ENCODE results near the gene MERTK. TPM values are rescaled to one million over a fixed set of nuclear protein-coding genes. Genes with fewer than 3 reads are reported as not detected.

Gene MERTK
- total RNA-seq, 1 donor from 2014 or later: 27.1 TPM

DNA sequence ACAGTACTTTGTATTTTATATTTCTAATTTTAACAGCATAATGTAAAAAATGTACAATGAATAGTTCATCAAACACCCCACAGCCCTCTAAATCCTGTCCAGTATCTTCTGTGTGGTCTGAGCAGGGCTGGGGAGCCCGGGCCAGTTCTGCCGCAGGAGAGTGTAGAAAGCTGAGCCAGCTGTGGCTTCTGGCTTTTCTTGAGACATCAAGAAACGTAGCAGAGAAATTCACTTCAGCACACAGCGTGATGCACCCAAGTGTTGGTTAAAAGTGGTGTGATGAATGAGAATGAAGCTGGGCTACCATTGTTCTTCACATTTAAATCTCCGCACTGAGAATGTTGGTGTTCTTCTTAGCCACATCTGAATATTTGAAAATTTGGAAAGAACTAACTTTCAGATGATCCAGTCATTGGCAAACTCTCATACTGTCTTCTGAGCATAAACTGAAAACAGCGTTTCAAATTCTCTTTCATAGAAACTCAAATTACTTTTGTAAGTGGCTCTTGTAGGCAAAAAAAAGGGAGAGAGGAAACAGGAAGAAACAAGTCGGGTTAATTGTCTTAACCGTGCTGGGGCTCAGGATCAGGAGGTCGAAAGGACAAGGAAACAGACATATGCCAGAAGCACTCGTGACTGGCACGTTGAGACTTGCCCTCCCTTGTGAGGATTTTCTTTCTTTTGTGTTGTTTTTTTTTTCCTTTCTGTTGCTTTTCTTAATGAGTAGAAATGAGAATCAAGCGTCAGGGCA is 133.2 kb downstream of the MERTK start:
- H3K9me3 Mint-ChIP-seq: peaks cover 7% of the 10 kb centered on the region
- peak overlapping the region; percentile 13 for H3K4me3 Mint-ChIP-seq
- DNase-seq (ENCODE audit: low spot score in 2 of 2, unreplicated experiment in 2 of 2): no peak
- TF ChIP-seq, protein P1, sequence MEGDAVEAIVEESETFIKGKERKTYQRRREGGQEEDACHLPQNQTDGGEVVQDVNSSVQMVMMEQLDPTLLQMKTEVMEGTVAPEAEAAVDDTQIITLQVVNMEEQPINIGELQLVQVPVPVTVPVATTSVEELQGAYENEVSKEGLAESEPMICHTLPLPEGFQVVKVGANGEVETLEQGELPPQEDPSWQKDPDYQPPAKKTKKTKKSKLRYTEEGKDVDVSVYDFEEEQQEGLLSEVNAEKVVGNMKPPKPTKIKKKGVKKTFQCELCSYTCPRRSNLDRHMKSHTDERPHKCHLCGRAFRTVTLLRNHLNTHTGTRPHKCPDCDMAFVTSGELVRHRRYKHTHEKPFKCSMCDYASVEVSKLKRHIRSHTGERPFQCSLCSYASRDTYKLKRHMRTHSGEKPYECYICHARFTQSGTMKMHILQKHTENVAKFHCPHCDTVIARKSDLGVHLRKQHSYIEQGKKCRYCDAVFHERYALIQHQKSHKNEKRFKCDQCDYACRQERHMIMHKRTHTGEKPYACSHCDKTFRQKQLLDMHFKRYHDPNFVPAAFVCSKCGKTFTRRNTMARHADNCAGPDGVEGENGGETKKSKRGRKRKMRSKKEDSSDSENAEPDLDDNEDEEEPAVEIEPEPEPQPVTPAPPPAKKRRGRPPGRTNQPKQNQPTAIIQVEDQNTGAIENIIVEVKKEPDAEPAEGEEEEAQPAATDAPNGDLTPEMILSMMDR (IDR thresholded peaks at IDR 0.05; ENCODE audit: unreplicated experiment): no peak
- peak overlapping the region; percentile 91 for H3K27ac Mint-ChIP-seq
- peaks cover 20% of the 10 kb centered on the region for H3K4me1 Mint-ChIP-seq
- H3K27me3 Mint-ChIP-seq (ENCODE audit: low read depth): no peaks in the 10 kb centered on the region
- peaks cover 13% of the 10 kb centered on the region for H3K36me3 Mint-ChIP-seq

DNA sequence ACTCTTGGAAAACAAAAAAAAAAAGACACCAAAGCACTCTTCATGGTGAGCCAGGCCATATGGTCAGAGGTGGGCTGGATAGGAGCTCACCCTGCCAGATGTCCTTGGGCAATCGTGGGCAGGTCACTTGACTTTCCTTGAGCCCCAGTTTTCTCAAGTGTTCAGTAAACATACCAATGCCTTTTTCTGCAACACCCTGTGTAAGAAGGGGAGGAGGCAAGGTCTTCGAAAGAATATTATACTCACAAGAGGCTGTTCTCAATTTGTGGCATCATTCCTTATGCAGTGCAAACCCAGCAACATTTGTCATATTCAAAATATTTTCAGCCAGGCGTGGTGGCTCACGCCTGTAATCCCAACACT is 133.8 kb downstream of the MERTK start:
- no peak for DNase-seq (ENCODE audit: low spot score in 2 of 2, unreplicated experiment in 2 of 2)
- Mint-ChIP-seq H3K27me3 (ENCODE audit: low read depth) (no peaks in the 10 kb centered on the region), H3K9me3 (peaks cover 8% of the 10 kb centered on the region), H3K4me3 (peak overlapping the region; percentile 18), H3K4me1 (peaks cover 20% of the 10 kb centered on the region), H3K27ac (peak overlapping the region; percentile 91), H3K36me3 (peaks cover 15% of the 10 kb centered on the region)
- TF ChIP-seq, protein P1 (IDR thresholded peaks at IDR 0.05; ENCODE audit: unreplicated experiment): no peak

DNA sequence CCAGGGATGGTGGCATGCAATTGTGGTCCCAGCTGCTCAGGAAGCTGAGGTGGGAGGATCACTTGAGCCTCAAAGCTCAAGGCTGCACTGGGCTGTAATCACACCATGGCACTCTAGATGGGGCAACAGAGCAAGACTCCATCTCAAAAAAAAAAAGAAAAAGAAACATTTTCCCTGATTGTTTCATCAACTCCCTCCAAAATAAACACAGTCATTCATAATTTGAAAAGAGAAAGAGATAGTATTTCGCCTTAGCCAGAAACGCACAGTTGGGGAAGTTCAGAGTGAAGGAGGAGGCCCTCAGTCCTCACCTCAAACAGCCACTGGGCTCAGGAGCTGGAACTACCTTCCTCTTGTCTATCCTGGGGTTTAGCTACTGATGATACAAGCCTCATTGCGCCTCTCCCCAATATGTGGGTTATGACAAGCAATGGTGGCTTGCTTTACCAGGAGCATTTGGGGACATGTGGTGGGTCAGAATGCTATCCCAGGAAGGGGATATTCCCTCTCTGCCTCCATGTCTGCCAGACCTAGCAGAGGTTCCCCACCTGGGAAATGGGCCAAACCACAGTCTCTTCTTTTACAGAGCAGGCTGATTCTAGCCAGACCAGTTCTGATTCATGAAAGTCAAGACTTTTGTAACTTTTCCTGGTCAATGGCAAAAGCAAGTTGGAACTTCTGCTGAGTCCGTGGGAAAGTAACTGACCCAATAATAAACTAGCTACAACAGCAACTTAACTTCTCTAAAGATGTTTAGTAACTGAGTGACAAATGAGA is 134.5 kb downstream of the MERTK start:
- Mint-ChIP-seq H3K36me3 (peaks cover 20% of the 10 kb centered on the region), H3K27ac (peak overlapping the region; percentile 91), H3K4me3 (no peak overlapping the region), H3K9me3 (peaks cover 15% of the 10 kb centered on the region), H3K27me3 (ENCODE audit: low read depth) (no peaks in the 10 kb centered on the region), H3K4me1 (peaks cover 20% of the 10 kb centered on the region)
- DNase-seq (ENCODE audit: low spot score in 2 of 2, unreplicated experiment in 2 of 2): no peak
- TF ChIP-seq, protein P1 (IDR thresholded peaks at IDR 0.05; ENCODE audit: unreplicated experiment): no peak

DNA sequence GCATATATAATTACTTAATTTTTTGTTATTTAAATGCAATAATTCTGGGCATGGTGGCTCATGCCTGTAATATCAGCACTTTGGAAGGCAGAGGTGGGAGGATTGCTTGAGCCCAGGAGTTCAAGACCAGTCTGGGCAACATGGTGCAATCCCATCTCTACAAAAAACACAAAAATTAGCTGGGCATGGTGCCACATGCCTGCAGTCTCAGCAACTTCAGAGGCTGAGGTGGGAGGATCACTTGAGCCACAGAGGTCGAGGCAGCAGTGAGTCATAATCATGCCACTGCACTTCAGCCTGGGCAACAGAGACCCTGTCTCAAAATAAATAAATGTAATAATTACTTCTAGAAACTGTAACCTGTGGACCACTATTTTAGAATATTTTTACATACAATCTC is 135.2 kb downstream of the MERTK start:
- peaks cover 24% of the 10 kb centered on the region for H3K36me3 Mint-ChIP-seq
- DNase-seq (ENCODE audit: low spot score in 2 of 2, unreplicated experiment in 2 of 2): no peak
- no peak overlapping the region for H3K27ac Mint-ChIP-seq
- H3K4me1 Mint-ChIP-seq: peaks cover 20% of the 10 kb centered on the region
- TF ChIP-seq, protein P1 (IDR thresholded peaks at IDR 0.05; ENCODE audit: unreplicated experiment): no peak
- no peaks in the 10 kb centered on the region for H3K27me3 Mint-ChIP-seq (ENCODE audit: low read depth)
- H3K4me3 Mint-ChIP-seq: no peak overlapping the region
- peaks cover 20% of the 10 kb centered on the region for H3K9me3 Mint-ChIP-seq

DNA sequence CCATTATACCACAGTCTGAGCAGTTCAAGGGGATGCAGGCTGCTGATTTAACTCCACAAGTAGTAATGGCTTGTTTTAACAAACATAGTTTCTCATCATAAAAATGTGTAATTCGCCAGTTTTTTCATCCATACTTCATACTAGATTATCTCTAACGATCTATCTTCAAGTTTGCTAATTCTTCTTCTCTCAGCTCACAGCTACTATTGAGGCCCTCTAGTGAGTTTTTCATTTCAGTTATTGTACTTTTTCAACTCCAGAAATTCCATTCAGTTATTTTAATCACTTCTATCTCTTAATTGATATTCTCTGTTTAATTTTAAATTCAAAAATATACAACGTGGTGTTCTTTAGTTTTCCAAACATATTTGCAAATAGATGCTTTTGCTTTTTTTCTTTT is 136.5 kb downstream of the MERTK start:
- no peak overlapping the region for H3K27ac Mint-ChIP-seq
- H3K36me3 Mint-ChIP-seq: peaks cover 18% of the 10 kb centered on the region
- H3K4me3 Mint-ChIP-seq: no peak overlapping the region
- H3K9me3 Mint-ChIP-seq: peaks cover 24% of the 10 kb centered on the region
- H3K27me3 Mint-ChIP-seq (ENCODE audit: low read depth): no peaks in the 10 kb centered on the region
- DNase-seq (ENCODE audit: low spot score in 2 of 2, unreplicated experiment in 2 of 2): no peak
- peaks cover 20% of the 10 kb centered on the region for H3K4me1 Mint-ChIP-seq
- TF ChIP-seq, protein P1 (IDR thresholded peaks at IDR 0.05; ENCODE audit: unreplicated experiment): no peak
